ENCODE measurements around the gene FURIN.
"Not testable (repeated sequence)": the region's sequence is repeated elsewhere in the genome, so short reads cannot be mapped to it uniquely, and the experiment has no call there.

Gene FURIN

DNA sequence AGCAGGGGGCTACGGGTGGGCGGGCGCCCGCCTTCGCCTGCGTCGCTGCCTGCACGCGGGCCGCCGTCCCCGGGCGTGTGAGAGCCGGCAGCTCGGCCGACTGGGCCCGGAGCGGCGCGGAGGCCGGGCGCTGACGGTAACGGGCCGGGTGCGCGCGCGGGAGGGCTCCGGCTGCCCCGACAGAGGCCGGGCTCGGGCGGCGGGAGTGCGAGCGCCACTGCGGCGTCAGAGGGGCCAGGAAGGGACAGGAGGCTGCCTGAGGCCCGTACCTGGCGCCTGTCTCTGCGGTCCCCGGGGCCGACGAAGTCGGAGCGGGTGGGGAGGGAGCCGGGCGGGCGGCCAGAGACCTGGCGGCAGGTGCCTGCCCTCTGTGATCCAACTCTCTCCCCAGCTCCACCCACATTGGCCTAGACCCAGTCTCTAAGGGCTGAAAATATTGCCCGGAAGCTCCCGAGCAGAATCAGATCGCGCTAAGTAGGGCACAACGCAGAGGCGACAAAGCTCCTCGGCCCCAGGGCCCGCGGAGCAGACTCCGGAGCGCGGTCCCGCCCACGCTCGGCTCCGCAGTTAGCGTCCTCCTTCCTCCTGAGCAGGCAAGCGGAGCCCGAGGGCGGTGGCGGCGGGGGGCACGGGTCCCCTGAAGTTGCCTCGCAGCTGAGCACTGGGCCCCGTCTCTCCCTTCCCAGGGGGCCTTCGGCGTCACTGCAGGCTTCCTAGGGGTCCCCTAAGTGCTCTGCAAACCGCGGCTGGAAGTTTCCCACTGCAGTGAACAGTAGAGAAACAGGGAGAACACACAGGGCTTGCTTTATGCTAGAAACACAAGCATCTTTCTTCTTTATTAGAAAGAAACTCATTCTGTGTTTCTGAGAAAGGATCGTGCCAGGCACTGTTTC, 34.7 kb downstream of the FURIN start, which contains the start of gene MAN2A2:
TSS of gene MAN2A2 (plus strand) at position 463 of the 893 bp plus-strand sequence. CDS start 906 bp downstream, outside the sequence.
- peak; percentile 48 to 59 for DNase-seq (ENCODE audit: low read depth in 2 of 2)

DNA sequence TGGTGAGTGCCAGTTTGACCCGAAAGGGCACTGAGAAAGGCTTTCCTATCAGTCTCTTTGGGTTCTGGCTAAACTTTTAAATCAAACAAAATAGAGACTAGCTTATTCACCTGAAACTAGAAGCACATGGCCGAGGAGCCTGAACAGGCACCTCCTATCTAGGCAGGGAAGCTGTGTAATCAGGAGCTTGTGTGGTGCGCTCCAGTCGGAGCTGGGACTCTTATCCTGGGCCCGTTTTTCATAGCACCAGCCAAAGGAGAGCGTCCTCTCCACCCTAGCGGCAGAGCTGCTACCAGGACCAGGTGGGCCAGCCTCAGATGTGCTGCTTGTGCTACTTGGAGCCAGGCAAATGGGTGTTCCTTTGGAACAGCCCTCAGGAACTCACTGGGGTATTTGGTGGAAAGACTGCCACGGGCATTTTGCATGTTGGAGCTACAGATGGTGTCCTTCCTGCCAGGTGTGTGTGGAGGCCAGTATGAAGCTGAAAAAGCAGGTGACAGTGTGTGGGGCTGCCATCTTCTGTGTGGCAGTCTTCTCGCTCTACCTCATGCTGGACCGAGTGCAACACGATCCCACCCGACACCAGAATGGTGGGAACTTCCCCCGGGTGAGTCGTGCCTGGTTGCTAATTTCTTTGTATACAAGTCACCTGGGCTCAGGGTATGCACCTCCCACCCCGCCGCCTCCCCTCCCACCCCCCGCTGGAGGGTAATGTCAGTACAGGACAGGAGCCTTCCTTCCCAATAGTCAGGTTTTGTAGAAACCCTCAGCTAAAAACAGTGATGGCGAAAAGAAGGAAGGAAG, 35.5 kb downstream of the FURIN start:
- no peak for DNase-seq (ENCODE audit: low read depth in 2 of 2)

DNA sequence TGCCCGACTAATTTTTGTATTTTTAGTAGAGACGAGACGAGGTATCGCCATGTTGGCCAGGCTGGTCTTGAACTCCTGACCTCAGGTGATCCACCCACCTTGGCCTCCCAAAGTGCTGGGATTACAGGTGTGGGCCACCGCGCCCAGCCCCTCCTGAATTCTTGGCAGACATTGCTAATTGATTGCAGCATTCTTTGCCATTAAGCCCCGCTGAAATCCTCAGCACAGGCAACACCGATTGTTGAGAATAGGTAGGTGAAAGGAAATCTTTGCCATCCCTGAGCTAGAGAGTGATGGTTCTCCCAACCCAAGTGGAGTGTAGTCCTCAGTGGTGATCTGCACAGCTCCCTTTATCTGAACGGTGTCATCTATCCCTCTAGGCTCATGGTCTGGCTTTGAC, 36.4 kb downstream of the FURIN start:
- no peak for DNase-seq (ENCODE audit: low read depth in 2 of 2)

DNA sequence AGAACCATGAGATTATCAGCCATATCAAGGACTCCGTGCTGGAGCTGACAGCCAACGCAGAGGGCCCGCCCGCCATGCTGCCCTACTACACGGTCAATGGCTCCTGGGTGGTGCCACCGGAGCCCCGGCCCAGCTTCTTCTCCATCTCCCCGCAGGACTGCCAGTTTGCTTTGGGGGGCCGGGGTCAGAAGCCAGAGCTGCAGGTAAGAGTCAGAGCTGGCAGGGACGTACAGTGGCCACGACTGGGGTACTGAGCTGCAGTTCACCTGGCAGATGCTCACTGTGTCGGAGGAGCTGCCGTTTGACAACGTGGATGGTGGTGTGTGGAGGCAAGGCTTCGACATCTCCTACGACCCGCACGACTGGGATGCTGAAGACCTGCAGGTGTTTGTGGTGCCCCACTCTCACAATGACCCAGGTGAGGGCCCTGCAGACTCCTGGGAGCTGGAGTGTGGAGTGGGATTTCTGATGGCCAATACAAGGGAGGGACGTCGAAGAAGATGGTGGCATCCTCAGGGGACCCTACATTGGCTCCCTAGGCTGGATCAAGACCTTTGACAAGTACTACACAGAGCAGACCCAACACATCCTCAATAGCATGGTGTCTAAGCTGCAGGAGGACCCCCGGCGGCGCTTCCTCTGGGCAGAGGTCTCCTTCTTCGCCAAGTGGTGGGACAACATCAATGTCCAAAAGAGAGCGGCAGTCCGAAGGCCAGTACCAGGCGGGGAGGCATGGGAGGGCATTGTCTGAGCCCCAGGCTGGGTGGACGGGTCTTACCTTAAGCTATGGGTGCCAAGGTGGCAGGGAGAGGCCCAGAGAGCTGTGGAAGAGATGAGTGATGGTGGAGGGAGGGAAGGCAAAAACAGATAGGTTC, 37.2 kb downstream of the FURIN start:
- DNase-seq (ENCODE audit: low read depth in 2 of 2), result no peak

DNA sequence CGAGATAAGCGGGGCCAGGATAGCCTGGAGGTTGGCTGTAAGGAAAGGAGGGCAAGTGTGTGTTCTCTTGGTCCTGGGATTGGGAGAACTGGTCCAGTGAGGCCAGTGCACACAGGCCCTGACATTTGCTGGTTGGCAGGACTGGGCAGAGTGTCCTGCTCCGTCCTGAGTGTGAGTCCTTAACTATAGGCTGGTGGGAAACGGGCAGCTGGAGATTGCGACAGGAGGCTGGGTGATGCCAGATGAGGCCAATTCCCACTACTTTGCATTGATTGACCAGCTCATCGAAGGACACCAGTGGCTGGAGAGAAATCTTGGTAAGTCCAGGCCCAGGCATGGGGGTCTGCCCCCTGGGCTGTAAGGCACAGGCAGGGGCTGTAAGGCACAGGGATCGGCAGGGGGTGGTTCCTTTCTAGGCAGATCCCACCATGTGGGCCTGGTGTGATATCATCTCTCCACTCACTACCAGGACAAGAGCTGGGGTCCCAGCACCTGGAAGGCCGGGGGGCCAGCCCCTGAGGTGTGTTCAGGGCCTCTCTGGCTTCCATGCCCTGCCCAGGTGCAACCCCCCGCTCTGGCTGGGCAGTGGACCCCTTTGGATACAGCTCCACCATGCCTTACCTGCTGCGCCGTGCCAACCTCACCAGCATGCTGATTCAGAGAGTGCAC, 37.9 kb downstream of the FURIN start:
- DNase-seq (ENCODE audit: low read depth in 2 of 2), result no peak

DNA sequence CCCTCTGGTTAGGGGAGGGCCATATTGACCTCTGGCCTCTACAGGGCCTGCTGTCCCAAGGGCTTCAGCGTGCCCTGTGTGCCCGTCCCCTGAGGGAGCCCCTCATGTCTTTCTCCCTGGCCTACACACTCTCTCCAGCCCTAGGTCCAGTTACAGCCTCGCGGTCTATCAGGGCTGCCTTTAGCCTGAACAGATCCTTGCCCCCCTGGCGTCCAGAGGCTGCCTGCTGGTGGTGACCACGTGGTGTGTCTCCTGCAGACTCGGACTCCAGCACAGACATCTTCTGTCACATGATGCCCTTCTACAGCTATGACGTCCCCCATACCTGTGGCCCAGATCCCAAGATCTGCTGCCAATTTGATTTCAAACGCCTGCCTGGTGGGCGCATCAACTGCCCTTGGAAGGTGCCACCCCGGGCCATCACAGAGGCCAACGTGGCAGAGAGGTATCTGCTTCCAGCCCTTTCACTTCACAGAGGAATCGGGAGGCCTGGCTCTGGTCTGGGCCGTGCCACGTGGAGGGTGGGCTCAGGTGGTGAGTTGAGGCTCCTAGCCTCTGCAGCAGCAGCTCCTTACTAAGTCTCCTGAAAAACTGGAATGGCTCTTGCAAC, 38.8 kb downstream of the FURIN start:
- DNase-seq (ENCODE audit: low read depth in 2 of 2), result no peak

DNA sequence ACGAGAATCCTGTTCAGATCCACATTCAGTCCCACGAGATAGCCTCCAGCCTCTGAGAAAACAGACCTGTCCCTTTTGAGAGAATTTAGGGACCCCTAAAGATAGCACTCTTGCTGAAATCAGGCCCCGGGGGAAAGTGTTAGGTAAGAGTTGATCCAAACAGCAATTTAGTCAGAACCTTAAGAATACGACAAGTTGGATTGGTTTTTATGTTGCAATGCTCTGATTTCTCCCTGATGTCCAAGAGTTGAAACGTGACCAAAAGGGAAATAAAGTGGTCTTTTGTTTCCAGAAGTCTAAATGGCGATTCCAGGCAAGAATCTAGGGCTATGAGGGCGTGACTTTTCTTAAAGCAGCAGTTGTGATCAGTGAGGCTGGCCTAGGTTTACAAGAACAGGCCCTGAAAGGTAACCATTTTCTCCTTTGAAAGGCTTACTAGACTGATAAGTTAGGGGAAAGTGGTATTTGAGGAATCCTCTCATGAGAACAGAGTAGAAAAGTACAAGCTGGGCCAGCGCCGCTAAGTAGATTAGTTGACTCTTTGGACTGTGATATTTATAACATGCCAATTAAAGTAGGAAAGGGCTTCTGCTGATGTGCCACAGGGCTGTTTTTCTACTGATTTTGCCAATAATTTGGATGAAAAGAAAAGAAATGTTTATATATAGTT, 39.6 kb downstream of the FURIN start:
- no peak for DNase-seq (ENCODE audit: low read depth in 2 of 2)

DNA sequence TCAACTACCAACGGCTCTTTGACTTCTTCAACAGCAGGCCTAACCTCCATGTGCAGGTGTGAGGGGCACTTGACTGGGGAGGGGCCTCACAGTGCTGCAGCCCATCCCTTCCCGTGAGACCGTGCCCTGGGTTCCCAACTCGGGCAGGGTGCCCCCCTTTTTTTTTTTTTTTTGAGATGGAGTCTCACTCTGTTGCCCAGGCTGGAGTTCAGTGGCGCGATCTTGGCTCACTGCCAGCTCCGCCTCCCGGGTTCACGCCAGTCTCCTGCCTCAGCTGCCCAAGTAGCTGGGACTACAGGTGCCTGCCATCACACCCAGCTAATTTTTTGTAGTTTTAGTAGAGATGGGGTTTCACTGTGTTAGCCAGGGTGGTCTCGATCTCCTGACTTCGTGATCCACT, 41.1 kb downstream of the FURIN start:
- DNase-seq (ENCODE audit: low read depth in 2 of 2), result not testable (repeated sequence)

DNA sequence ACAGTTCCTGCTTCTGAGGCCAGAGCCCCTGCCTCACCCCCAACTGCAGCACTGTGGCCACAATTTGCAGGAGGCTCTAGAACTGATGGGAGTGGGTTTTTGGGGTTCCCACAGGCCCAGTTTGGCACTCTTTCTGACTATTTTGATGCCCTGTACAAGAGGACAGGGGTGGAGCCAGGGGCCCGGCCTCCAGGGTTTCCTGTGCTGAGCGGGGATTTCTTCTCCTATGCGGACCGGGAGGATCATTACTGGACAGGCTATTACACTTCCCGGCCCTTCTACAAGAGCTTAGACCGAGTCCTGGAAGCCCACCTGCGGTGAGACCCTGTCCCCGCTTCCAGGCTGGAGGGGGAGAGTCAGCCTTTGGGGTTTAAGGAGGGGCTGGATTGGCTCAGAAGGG, 41.6 kb downstream of the FURIN start:
- no peak for DNase-seq (ENCODE audit: low read depth in 2 of 2)

DNA sequence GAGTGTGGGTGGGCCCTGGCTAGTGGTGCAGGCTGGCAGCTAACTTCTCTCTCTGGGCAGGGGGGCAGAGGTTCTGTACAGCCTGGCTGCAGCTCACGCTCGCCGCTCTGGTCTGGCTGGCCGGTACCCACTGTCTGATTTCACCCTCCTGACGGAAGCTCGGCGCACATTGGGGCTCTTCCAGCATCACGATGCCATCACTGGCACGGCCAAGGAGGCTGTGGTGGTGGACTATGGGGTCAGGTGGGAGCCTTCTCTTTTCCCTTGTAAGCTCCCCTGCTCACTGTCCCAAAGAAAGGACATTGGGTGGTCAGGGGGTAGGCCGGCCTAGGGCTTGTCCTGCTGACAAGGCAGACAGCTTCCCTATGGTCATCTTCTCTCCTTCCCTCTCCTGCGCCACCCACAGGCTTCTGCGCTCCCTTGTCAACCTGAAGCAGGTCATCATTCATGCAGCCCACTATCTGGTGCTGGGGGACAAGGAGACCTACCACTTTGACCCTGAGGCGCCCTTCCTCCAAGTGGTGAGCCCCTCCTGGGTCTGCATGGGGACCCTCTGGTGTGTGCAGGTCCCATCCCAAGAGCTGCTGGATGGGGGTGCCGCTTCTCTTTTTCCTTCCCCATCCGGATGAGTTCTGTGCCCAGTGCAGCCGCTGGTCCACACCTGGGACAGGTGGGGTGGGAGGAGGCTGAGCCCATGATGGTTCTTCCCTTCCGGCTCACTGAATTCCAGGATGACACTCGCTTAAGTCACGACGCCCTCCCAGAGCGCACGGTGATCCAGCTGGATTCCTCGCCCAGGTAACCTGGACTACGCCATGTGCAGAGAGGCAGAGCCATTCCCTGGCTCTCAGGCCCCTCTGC, 42.3 kb downstream of the FURIN start:
- no peak for DNase-seq (ENCODE audit: low read depth in 2 of 2)

DNA sequence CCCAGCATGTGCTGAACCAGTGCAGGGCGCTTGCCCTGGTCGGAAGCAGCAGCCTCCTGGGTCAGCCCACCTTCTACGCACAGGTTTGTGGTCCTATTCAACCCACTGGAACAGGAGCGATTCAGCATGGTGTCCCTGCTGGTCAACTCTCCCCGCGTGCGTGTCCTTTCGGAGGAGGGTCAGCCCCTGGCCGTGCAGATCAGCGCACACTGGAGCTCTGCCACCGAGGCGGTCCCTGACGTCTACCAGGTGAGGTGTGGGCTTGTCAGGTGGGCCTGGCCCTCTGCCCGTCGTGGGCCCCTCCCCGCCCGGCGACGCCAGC, 42.9 kb downstream of the FURIN start:
- DNase-seq (ENCODE audit: low read depth in 2 of 2), result no peak

DNA sequence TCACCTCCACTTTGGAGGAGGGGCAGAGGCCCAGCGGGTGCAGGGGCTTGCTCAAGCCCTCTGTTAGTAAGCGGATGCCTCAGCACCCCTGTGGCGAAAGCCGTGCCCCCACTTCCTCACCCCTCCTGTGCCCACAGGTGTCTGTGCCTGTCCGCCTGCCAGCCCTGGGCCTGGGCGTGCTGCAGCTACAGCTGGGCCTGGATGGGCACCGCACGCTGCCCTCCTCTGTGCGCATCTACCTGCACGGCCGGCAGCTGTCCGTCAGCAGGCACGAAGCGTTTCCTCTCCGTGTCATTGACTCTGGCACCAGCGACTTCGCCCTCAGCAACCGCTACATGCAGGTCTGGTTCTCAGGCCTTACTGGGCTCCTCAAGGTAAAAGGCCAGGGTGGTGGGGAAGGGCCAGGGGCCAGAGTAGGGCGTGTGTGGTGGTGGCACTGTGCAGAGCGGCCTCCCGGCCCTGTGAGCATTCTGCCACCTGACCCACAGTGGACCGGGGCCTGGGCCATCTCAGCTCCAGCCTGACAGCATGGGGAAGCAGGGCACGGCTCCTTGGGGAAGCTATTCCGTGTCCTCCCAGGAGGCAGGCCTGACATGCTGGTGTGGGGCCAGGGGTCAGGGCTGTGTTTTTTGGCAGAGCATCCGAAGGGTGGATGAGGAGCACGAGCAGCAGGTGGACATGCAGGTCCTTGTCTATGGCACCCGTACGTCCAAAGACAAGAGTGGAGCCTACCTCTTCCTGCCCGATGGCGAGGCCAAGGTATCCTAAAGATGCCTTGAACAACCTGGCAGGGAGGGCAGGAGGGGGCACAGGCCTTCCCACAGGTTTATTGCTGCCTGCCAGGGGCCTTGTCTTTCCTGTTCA, 43.8 kb downstream of the FURIN start:
- no peak for DNase-seq (ENCODE audit: low read depth in 2 of 2)

DNA sequence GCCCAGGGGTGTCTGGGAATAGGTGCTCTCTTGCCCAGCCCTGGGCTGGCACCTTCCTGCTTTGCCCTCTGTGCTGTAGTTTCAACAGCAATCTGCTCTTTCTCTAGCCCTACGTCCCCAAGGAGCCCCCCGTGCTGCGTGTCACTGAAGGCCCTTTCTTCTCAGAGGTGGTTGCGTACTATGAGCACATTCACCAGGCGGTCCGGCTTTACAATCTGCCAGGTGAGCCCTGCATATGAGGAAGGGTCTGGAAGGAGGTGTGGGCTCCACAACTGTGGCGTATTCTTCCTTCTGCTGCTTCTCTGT, 44.3 kb downstream of the FURIN start:
- no peak for DNase-seq (ENCODE audit: low read depth in 2 of 2)

DNA sequence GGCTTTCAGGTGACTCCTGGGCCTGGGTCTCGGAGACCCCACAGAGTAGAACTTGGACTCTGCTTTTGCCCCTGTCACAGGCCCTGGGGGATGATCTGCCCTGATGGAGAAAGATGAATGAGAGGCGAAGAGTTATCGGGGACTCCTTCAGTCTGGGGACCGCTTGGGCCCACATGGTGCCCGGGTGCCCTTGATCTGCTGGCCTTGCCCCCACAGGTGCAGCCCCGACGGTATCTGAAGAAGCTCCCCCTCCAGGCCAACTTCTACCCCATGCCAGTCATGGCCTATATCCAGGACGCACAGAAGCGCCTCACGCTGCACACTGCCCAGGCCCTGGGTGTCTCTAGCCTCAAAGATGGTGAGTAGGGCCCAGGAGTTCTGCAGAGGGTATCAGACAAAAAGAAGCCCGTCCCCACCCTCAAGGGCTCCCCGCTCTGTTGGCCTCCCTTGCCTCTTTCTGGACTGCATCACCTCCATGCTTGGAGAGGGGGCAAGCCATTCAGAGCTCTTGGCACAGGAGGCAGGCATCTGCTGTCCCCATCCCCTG, 45.1 kb downstream of the FURIN start:
- no peak for DNase-seq (ENCODE audit: low read depth in 2 of 2)

DNA sequence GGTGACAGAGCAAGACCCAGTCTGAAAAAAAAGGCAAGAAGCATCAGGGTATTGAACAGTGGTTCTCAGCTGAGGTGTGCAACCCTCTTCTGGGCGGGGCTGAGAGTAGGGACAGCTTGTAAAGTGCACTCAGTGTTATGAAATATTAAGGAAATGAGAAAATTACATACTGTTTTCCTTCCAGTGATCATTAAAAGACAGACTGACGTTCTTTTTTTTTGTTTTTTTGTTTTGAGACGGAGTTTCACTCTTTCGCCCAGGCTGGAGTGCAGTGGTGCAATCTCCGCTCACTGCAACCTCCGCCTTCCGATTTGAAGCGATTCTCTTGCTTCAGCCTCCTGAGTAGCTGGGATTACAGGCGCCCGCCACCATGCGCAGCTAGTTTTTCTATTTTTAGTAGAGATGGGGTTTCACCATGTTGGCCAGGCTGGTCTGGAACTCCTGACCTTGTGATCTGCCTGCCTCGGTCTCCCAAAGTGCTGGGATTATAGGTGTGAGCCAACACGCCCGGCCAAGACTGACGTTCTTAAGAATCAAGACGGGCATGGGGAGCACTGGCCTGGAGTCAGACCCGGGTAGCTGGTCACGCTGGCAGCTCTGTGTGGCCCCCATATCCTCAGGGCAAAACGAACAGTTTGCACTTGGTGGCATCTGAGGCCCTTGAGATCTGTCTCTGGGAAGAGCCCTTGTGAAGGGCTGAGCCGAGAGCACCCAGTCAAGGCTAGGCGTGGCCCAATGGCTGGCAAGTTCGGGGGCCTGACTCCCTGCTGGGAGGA, 46.1 kb downstream of the FURIN start:
- no peak for DNase-seq (ENCODE audit: low read depth in 2 of 2)

DNA sequence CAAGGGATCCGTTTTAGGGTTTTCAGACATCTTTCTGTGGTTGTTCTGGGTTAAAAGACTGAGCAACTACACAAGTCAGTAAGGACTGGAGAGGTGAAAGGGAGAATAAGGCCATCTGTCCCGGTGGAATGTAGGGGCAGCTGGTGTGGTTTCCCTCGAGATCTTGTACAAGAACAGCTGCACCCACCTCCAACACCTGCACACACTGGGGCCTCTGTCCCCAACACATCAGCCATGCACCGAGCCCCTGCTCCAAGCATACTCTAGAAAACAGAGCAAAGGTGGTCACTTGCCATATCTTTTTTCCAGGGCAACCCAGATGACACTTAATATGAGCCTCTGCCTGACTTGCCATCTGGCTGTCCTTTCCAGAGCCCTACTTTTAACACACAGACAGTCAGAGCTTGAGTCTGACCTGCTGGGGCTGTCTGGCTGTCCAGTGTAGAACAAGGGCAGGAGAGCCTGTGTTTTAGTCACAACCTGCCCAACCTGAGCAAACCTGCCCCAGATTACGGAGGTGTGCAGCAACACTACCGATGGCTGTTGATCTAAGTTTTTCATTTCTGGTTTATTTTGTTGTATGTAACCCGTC, 46.9 kb downstream of the FURIN start:
- no peak for DNase-seq (ENCODE audit: low read depth in 2 of 2)

DNA sequence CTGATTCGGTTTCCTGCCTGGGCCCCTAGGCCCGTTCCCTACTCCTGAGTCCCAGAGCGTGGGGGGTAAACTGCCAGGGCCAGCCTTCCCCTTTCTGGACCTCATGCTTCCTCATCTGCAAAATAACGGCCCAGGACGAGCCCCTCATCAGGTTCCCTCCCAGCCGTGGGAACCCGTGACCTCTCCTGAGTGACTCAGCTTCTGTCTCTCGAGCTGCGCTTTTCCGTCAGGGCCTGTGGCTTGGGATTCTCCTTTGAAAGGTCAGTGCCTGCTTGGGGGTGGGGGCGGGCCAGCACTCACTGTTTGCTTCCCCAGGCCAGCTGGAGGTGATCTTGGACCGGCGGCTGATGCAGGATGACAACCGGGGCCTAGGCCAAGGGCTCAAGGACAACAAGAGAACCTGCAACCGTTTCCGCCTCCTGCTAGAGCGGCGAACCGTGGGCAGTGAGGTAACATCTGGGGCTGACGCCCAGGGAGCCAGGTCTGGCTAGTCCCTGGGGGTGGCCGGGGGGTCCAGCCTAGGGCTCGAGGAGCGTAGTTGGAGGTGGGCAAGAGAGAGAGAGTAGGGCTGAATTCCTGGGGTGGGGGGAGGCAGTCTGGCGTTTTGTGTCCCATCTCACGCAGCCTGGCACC, 47.5 kb downstream of the FURIN start:
- DNase-seq (ENCODE audit: low read depth in 2 of 2), result no peak
